ENCODE measurements around the gene PRKCB.

PRKCB gene

DNA sequence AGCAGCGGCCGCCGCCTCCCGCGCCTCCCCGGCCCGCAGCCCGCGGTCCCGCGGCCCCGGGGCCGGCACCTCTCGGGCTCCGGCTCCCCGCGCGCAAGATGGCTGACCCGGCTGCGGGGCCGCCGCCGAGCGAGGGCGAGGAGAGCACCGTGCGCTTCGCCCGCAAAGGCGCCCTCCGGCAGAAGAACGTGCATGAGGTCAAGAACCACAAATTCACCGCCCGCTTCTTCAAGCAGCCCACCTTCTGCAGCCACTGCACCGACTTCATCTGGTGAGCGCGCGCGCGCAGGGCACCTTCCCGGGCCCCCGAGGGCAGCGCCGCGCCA lies 258 bp downstream of the PRKCB start:
- in situ Hi-C loops (cut with MboI; ENCODE audit: low sequenced_read_pairs) = no loop called here

DNA sequence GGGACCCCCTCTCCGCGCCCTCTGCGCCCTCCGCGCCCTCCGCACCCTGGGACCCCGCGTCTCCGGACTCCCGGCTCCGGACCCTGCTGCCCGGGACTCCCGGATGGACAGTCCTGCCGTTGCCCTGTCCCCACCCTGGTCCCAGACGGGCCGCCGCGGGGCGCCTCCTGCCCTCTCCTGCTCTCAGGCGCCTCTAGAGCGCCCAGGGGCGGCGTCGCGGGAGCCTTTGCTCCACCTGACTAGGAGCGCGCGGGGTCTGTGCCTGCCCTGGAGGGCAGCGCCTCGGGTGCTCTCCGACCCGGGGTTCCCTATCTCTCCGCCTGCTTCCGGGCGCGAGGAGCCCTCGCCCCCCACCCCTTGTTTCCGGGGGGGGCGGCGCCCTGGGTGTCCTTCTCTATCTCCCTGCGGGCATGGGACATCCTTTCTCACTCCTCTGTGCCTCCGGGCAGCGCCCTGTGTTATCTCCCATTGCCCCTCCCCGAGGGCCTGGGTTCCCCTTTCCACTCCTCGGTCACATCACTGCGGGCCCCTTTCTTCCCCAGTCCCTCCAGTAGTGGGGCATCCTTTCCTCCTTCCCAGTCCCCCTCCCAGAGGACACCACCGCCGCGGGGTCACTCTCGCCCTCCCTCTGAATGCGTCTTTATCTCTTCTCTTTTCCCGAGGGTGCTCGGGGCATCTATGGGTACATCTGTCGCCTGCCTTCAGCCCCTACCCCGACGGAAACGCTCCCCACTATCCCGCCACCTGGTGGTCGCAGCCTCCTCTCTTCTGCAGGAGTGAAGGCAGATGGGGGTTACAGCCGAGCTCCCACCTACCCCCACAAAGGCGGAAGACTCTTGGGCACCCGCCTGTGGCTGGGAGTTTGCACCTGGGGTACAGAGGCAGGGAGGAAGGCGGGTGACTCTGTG lies 875 bp downstream of the PRKCB start:
- in situ Hi-C loops (cut with MboI; ENCODE audit: low sequenced_read_pairs) = no loop called here

DNA sequence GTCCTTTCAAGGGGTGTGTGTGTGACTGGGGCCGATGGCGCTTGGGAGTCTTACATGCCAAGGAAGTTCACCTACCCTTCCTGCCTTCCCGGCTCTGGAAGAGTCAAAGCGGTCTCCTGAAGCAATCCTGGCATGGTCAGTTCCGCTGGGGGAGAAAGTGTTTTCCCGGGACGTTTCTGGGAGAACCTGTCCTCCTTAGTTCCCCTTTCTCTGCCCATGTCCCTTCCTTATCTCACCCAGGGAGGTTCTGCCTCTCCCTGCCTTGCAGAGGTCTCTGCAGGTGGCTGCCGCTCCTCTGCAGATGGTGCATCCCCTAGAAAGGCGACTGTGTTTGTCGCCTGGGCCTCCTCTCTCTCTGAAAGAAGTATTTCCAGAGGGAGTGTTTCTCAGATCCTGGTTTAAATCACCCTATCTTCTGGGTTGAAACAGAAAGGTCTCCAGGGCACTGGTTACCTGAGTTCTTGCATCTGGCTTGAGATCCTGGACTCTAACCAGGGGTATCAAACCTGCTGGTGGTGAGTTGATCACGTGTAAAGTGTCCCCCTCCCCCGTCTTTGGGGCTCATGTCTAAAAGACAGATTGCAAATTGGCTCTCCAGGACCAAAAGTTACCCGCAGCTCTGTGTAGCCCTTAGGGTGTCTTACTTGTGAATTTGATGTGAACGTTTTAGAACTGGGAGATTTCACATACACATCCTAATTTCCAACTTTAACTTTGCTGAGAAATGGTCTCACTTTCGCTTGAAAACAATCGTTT lies 1.9 kb downstream of the PRKCB start:
- in situ Hi-C loops (cut with MboI; ENCODE audit: low sequenced_read_pairs) = no loop called here

DNA sequence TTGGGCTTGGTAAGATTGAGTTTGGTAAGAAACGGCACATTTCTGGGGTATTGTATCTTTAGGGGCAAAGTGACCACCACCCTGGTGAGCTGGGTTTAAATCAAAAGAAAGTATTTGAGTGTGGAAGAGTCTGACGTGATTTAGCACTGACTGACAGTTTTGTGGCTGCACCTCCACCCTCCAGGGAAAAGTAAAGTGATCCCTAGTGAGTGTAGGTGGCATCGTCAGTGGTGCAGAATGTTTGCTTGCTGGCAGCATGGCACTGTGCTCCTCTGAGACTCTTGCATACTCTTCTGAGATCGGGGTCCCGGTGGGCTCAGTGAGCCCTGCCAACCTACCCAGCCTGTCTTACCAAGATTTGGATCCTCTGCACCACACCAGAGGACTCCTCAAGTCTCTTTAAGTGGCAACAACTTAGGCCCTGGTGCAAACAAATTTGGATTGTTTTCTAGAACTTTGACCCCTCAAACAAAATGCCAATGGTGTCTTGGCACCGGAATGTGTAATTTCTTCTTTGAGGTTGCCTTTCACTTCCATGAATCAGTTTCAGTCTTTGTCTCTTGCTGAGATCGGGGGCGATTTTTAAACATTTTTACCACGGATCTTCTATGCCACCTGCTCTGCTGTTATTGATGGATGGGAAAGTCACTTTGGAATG lies 2.8 kb downstream of the PRKCB start:
- in situ Hi-C loops (cut with MboI; ENCODE audit: low sequenced_read_pairs) = no loop called here

DNA sequence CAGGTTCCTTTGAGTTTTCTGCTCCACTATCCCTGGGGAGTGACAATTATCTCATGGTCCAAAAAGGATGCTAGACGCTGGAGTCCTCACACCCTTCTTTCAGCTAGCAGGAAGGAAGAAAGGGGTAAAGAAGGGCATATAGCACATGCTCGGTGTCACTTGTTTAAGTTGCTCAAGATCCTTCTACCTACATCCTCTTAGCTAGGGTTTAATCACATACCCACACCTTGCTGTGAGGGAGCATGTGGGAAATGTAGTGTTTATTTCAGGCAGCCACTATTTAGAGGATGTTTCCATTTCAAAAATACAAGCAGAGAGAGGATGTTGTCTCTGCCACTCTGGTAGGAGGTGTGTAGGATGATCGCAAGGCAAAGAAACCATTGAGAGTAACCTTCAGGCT lies 4.5 kb downstream of the PRKCB start:
- in situ Hi-C loops (cut with MboI; ENCODE audit: low sequenced_read_pairs) = no loop called here

DNA sequence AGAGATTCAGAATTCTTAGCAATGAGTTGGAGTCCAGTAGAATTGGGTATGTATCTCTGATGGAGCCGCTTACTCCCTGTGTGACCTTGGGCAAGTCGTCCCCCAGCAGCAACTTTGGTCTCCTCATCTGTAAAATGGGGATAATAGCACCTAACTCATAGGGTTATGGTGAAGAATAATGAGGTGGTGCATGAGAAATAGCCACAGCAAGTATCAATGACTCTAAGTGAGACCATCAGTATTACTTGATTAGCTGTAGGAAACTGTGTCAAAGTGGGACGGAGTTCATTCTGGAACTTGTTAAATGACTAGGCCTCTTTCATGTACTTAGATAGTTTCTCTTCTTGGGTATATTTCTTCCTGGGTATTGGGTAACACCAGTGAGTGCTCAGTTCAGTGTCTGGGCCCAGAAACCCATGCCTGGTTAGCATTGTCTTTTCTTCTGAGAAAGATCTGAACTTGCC lies 6.4 kb downstream of the PRKCB start:
- in situ Hi-C loops (cut with MboI; ENCODE audit: low sequenced_read_pairs) = no loop called here

GRCh38 chr16:23843143-23843542 lies 7.4 kb downstream of the PRKCB start:
- in situ Hi-C loops (cut with MboI; ENCODE audit: low sequenced_read_pairs) = no loop called here

GRCh38 chr16:23847251-23847650 lies 11.5 kb downstream of the PRKCB start:
- in situ Hi-C loops (cut with MboI; ENCODE audit: low sequenced_read_pairs) = no loop called here

GRCh38 chr16:23847948-23848347 lies 12.2 kb downstream of the PRKCB start:
- in situ Hi-C loops (cut with MboI; ENCODE audit: low sequenced_read_pairs) = no loop called here

DNA sequence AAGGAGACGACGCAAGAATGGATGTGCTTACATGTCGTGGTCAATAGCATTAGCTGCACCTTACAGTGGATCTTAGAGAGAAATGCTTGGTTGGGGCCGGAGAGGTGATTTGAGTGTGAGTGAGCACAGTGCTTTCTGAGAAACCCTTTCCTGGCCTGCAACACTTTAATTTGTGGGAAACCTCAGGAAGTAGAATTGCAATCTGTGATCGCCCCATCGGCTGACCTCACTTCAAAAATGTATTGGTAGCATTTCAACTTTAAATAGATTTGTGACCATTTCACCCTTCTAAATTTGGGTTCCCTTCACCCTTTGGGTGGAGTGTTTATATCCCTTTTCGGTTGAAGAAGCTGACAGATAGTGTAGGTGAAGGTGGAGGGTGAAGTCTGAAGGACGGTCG lies 13.2 kb downstream of the PRKCB start:
- in situ Hi-C loops (cut with MboI; ENCODE audit: low sequenced_read_pairs) = no loop called here

- in situ Hi-C loops (cut with MboI; ENCODE audit: low sequenced_read_pairs) = no loop called here
These were observed 17.2 kb downstream of the PRKCB start for GRCh38 chr16:23852794-23853562.

- in situ Hi-C loops (cut with MboI; ENCODE audit: low sequenced_read_pairs) = no loop called here
These were observed 19.2 kb downstream of the PRKCB start for GRCh38 chr16:23855010-23855409.

DNA sequence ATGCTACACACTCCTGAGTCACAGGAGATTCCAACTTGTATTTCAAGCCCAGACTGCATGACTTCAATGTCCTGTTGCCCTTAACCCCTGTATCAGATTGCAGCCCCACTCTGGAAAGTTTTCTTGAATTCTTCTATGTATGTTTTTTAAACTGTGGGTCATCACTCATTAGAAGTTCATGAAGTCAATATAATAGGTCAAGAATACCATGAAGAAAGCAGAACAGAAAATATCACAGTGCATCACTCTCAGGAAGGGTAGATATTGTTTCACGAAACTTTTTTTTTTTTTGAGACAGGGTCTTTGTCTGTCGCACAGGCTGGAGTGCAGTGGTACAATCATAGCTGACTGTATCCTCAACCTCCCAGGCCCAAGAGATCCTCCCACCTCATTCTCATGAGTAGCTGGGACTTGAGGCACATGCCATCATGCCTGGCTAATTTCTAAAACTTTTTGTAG lies 20.5 kb downstream of the PRKCB start:
- in situ Hi-C loops (cut with MboI; ENCODE audit: low sequenced_read_pairs) = no loop called here

DNA sequence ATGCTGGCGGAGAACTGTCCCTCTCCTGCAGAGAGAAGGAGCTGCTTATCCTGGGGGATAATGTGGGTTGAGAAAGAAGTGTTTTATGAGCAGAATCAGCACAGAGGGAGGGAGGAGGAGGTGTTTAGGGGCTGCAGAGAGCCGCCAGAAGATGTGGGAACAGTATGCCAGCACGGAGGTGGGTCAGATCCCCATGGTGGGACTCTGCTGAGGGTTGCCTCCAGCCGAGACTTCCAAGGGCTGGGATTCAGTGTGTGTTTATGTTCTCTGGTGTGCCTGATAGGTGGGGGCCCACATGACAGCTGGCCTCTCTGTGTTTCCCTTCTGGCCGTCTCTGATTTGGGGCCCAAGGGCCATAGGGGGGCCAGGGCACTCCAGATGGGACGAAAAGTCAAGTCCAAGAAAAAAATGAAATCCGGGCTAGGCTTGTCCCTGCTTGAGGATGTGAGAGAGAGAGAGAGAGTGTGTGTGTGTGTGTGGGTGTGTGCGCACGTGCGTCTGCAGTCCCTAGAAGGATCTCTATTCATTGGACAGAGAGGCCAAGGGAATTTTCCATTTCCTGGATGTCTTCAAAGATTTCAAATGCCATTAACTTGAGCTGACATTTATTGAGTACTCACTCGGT lies 21.6 kb downstream of the PRKCB start:
- in situ Hi-C loops (cut with MboI; ENCODE audit: low sequenced_read_pairs) = no loop called here

DNA sequence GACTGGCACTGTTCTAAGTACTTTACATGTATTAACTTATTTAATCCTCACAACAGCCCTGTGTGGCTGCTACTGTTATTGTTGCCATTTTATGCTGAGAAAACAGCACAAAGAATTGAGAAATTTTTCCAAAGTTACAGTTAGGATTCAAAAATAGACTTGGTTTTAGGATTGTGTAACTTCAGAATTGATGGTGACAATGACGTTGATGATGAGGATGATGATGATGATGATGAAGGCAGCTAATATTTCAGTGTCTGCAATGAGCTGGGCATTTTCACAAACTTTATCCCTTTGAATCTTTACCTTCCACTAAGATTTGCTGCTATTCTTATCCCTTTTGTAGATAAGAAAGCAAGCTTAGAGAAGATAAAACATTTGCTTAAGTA lies 22.1 kb downstream of the PRKCB start:
- in situ Hi-C loops (cut with MboI; ENCODE audit: low sequenced_read_pairs) = no loop called here

- in situ Hi-C loops (cut with MboI; ENCODE audit: low sequenced_read_pairs) = no loop called here
These were observed 22.8 kb downstream of the PRKCB start for GRCh38 chr16:23858542-23858941.

GRCh38 chr16:23859713-23860269 lies 24.0 kb downstream of the PRKCB start:
- in situ Hi-C loops (cut with MboI; ENCODE audit: low sequenced_read_pairs) = no loop called here

- in situ Hi-C loops (cut with MboI; ENCODE audit: low sequenced_read_pairs) = no loop called here
These were observed 26.1 kb downstream of the PRKCB start for GRCh38 chr16:23861874-23862273.

- in situ Hi-C loops (cut with MboI; ENCODE audit: low sequenced_read_pairs) = no loop called here
These were observed 26.8 kb downstream of the PRKCB start for GRCh38 chr16:23862556-23862955.
